Activated T-cell treated with anti-CD3 and anti-CD28 coated beads for 48 hours (primary cell): ENCODE measurements around the gene USH1C.

Experiments used
- DNase-seq: peaks from one replicate; pipeline ENCODE4 v3.0.0-alpha.2; 2020; ENCODE audit warnings: low read depth

USH1C gene

DNA sequence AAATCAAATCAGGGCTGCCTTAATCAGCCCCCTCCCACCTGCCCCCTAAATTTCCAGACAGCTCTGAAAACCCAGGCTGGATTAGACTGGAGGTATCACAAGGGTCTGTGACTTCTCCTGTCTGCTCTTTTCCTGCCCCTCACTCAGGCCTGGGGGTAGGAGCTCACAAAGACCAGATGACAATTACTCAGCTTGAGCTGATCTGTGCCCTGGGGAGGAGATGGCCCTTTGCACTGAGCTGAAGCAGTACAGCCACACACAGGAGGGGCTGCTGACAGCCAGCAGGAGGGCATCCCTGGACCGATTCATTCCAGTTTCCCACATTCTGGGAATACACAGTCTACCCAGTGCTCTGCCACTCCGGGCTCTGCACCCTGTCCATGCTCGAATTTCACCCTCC, 71.7 kb downstream of the USH1C start:
- DNase-seq: no peak

DNA sequence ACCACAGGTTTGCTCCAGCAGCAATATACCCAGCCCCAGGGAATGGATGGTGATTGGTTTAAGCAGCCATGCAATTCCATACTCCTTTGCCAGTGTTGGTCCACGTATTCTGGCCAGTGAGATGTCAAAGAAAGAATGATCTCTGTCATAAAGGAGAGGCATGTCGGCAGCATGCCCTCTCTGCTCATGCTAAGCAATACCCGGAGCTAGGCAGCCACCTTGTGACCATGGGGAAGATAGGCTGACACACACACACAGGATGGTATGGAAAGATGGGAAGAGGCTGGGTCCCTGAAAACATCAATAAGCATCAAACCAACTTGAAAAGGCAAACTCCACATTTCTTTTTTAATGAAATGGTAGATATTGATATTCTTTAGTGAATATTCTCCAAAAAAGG, 72.7 kb downstream of the USH1C start:
- no peak for DNase-seq

GRCh38 chr11:17469998-17470397, 74.2 kb downstream of the USH1C start:
- DNase-seq: no peak

DNA sequence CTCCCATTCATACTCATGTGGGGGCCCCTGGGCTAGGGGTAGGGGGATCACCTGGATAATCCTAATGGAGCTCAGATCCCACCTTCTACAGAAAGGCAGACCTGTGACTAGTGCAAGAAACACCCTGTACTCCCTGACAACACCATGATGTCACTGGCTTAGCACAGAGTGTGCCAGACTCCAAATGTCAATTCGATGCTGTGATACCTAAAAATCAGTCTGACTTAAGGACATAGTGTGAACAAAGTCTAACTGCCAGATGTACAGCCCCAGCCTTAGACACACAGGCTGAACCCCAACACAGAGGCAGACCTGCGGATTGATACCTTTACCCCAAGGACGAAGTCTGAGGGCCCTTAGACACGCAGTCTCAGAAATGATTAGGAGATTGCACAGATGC, 76.1 kb downstream of the USH1C start:
- DNase-seq: no peak

DNA sequence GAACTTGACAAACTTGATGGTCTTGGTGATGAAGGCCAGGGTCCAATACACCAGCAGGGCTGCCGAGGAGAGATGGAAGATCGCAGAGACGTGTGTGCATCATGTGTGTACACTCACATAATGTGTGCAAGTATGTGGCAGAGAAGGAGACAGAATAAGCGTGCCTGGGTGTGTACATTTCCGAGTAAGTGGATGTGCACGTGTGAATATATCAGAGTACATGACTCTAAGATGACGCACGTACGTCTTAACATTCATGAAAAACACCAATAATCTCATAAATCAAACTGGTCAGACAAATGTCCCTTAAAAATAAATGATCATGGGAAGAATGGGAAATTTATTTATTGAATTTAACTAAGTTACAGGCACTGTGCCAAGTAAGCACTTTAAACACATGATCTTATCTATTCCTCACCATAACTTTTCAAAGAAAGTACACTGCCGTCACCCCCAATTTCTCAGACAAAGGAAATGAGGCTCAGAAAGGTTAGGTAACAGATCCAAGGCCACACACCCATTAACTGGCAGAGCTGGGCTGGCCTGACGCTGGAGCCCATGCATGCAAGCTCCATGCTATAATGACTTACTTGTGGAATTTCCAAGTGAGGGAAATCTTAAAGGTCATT, 80.6 kb downstream of the USH1C start:
- no peak for DNase-seq

- no peak for DNase-seq
These were observed 81.3 kb downstream of the USH1C start for GRCh38 chr11:17462940-17463339.

DNA sequence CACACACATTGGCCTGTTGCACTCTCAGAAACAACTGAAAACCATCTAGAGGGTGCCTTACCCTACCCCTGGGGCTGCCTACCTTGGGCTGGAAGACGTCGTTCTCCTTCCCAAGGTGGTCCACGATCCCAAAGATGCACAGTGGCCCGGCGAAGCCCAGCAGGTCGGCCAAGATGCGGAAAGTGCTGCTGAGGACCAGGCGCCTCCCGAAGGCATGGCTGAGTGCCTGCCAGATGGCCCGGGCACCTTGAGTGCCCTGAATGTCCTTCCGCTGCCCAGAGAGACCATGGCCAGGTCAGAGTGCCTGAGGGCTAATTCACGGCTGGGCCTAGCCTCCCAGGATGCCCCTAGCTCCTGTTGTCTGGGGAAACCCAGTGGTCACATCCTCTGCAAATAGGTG, 83.8 kb downstream of the USH1C start:
- no peak for DNase-seq

DNA sequence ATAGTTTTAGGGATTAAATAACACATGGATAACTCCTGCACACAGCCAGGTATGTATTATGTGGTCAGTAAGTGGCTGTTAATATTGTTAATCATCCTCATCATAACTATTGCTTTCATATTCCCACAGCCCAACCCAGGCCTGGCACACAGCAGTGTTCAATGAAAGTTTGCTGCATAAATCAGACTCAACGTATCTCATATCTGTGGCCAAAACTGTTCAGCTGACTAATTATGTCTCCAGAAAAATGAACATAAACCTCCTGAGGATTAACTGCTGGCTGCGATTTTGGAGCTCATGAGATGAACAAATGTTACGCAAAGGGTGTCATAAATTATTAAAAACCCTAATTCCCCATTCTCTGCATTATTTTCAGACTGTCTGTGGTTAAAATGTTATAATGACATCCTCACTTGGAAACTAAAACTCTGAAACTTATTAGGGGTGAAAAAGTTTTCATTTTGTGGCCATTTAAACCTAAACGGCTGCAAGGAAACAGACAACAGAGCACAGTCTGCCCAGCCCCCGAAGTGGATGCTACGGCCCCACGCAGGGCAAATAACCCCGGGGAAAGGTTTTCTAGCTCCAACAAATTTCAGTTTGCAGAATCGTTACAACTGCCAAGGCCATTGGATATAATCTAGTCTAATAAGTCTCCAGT, 84.8 kb downstream of the USH1C start:
- DNase-seq: no peak

- DNase-seq: no peak
These were observed 85.9 kb downstream of the USH1C start for GRCh38 chr11:17458268-17458667.

GRCh38 chr11:17457396-17458173, 86.6 kb downstream of the USH1C start:
- DNase-seq: no peak

DNA sequence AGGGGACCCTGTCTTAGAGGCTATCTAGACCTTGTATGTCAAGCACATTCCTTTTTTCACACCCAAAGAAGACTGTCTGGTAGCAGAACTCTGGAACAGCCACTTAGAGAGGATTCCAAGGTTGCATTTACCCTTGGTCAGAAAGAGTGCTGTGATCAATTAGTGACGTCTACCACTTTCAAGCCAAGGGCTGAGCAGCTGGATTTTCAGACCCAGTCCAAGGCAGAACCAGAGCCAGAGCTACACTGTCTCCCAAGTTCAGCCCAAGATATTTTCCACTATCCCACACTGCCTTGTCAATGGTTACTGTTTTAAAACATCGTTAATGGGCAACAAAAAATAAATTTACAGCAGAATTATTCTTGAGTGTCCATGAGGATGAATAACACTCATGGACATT, 91.5 kb downstream of the USH1C start:
- no peak for DNase-seq

GRCh38 chr11:17449158-17449557, 95.1 kb downstream of the USH1C start:
- no peak for DNase-seq

GRCh38 chr11:17446482-17446881, 97.7 kb downstream of the USH1C start:
- DNase-seq: no peak

GRCh38 chr11:17445240-17445795, 98.9 kb downstream of the USH1C start:
- no peak for DNase-seq

DNA sequence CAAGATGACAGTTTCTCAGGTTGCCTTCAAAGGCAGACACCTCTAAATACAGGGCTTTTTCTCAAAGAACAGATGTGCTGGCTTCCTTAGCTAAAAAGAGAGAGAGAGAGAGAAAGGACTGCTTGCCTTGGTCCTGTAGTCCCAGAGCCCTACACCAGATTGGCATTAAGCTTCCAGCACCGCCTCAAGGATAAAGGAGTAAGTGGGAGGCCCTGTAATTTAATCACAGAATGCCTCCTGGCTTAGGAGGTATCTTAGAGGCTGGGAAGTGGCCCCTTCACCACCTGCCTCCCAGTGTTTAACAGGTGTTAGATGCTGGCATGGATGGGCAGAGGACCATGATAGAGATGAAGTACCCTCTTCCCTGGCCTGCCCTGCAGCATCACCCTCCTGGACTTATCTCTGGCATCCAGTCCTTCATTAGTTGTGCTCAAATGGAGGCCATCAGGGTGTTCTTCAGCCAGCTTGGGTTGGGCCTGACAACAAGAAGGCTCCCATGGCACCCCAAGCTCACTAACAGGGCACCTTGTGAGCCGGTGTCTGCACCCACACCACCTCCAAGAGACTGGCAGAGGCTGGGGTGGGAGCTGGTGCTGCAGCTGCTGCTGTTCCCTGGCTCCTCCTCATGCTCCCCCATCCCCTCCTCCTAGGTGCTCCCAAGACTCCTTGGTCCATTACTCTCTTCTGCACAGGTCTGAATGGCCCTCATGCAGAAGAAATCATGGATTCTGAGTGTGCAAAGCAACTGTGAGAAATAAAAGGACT, 100.1 kb downstream of the USH1C start:
- DNase-seq: no peak
